A549 (cell line): ENCODE data around the gene RGS13.

ENCODE experiments used
- CTCF ChIP-seq: fragments of >200 bp; sonication (Bioruptor Twin); formaldehyde crosslinking; IDR thresholded peaks from 3 replicates; pipeline ENCODE4 v1.5.1; 2016
- EP300 ChIP-seq, 2 experiments: fragments of >200 bp; sonication (Bioruptor Twin); formaldehyde crosslinking; IDR thresholded peaks; 2 replicates in 1 of 2; 3 replicates in 1 of 2; pipeline ENCODE4 v1.6.1; 2016 to 2017
- MAX ChIP-seq: IDR thresholded peaks from 2 replicates; pipeline ENCODE4 v1.6.1; 2012
- MYC ChIP-seq: IDR thresholded peaks from 2 replicates; pipeline ENCODE4 v1.6.1; 2012; ENCODE audit warnings: mild to moderate bottlenecking, inconsistent platforms, low read length, improper control_type of control experiment, borderline replicate concordance
- POLR2A ChIP-seq: IDR thresholded peaks from 2 replicates; pipeline ENCODE4 v1.6.1; 2012; ENCODE audit warnings: mild to moderate bottlenecking, low read length
- RAD21 ChIP-seq, 2 experiments: fragments of >200 bp in 1 of 2; sonication (Bioruptor Twin) in 1 of 2; formaldehyde crosslinking in 1 of 2; IDR thresholded peaks in 1 of 2; conservative IDR thresholded peaks in 1 of 2; 2 replicates in 1 of 2; 3 replicates in 1 of 2; pipeline ENCODE4 v1.6.1; 2012 to 2018; ENCODE audit warnings: inconsistent platforms in 1 of 2
- REST ChIP-seq: fragments of 200-600 bp; sonication (generic); IDR thresholded peaks from 2 replicates; pipeline ENCODE4 v1.6.1; 2016; ENCODE audit warnings: antibody characterized with exemption, mild to moderate bottlenecking, moderate library complexity
- RFX5 ChIP-seq: fragments of 450-650 bp; IDR thresholded peaks from 2 replicates; pipeline ENCODE4 v1.7.1; 2014; ENCODE audit warnings: antibody characterized with exemption, mild to moderate bottlenecking, moderate library complexity
- USF2 ChIP-seq: fragments of 450-650 bp; IDR thresholded peaks from 2 replicates; pipeline ENCODE4 v1.6.1; 2014; ENCODE audit warnings: antibody characterized with exemption
- ZFP36 ChIP-seq: fragments of 450-650 bp; IDR thresholded peaks from 2 replicates; pipeline ENCODE4 v1.6.1; 2014; ENCODE audit warnings: borderline replicate concordance; ENCODE audit not compliant: partially characterized antibody

- TF ChIP-seq CTCF (no peak), REST (no peak), USF2 (no peak), RAD21 (conservative IDR thresholded peaks at IDR 0.05 in 1 of 2, IDR thresholded peaks at IDR 0.05 in 1 of 2) (no peak), RFX5 (no peak), EP300 (IDR thresholded peaks at IDR 0.05) (no peak), MAX (no peak), MYC (no peak), POLR2A (no peak), ZFP36 (no peak)
Measured at GRCh38 chr1:192595299-192595698, 40.6 kb upstream of the RGS13 start.
